Stimulated activated CD4-positive, alpha-beta T cell treated with anti-CD3 and anti-CD28 coated beads, TNF-alpha, amount 100 ng/mL, for 4 hours (primary cell): ENCODE data around the gene KIAA1191.
A peak's percentile ranks its signal among the peaks of the same experiment; 100 is the strongest.

Experiments
- DNase-seq, 3 experiments: peaks; one replicate each; pipeline ENCODE4 v3.0.0-alpha.2; 2020; ENCODE audit warnings: low read depth in 3 of 3

Gene KIAA1191

GRCh38 chr5:176365351-176366231, 4.0 kb upstream of the KIAA1191 start, which contains the start of gene ARL10:
Gene ARL10, plus strand, starts transcription at chr5:176365487. Its CDS starts 77 bp downstream, at chr5:176365564.
- DNase-seq = peak in 2 of 3 experiments; percentile 44 to 51

GRCh38 chr5:176364765-176365350, 3.3 kb upstream of the KIAA1191 start:
- DNase-seq = no peak

GRCh38 chr5:176362233-176362490, 598 bp upstream of the KIAA1191 start:
- DNase-seq = no peak

- DNase-seq = peak in 1 of 3 experiments; percentile 6
Measured at GRCh38 chr5:176360894-176361436, 599 bp downstream of the KIAA1191 start.

GRCh38 chr5:176359658-176360057, 1.9 kb downstream of the KIAA1191 start:
- DNase-seq = no peak

- no peak for DNase-seq
Measured at GRCh38 chr5:176356179-176356566, 5.4 kb downstream of the KIAA1191 start.

- no peak for DNase-seq
Measured at GRCh38 chr5:176355400-176356178, 6.0 kb downstream of the KIAA1191 start.

- DNase-seq = no peak
Measured at GRCh38 chr5:176353533-176353932, 8.0 kb downstream of the KIAA1191 start.

GRCh38 chr5:176352116-176352878, 9.3 kb downstream of the KIAA1191 start:
- no peak for DNase-seq

- DNase-seq = no peak
Measured at GRCh38 chr5:176350416-176350815, 11.1 kb downstream of the KIAA1191 start.

- DNase-seq = no peak
Measured at GRCh38 chr5:176342766-176343458, 18.7 kb downstream of the KIAA1191 start.

GRCh38 chr5:176342158-176342483, 19.4 kb downstream of the KIAA1191 start:
- no peak for DNase-seq

GRCh38 chr5:176341325-176342157, 20.0 kb downstream of the KIAA1191 start:
- no peak for DNase-seq

GRCh38 chr5:176339304-176339703, 22.3 kb downstream of the KIAA1191 start:
- no peak for DNase-seq

GRCh38 chr5:176337913-176338312, 23.7 kb downstream of the KIAA1191 start:
- no peak for DNase-seq

GRCh38 chr5:176334031-176334770, 27.4 kb downstream of the KIAA1191 start:
- DNase-seq = no peak

- DNase-seq = no peak
Measured at GRCh38 chr5:176320577-176320976, 41.0 kb downstream of the KIAA1191 start.

- no peak for DNase-seq
Measured at GRCh38 chr5:176319827-176320554, 41.6 kb downstream of the KIAA1191 start.
